Lung (tissue), 12 donors: ENCODE data around the gene IP6K2. TPM values are rescaled to one million over a fixed set of nuclear protein-coding genes. Genes with fewer than 3 reads are reported as not detected.

ENCODE experiments used
- ATAC-seq: fragments of 200-7000 bp; cut with Tn5 transposase; one replicate; pipeline ENCODE4 v1.9.1; 2020; ENCODE audit warnings: moderate number of reproducible peaks; ENCODE audit not compliant: insufficient read depth, low FRiP score
- DNase-seq, 3 donors: peaks; one replicate each; pipeline ENCODE4 v3.0.0-alpha.2; 2013 to 2017
- H3K27ac ChIP-seq, 2 donors: one replicate each; pipeline ENCODE4 v1.5.1; 2013; ENCODE audit warnings: mild to moderate bottlenecking in 2 of 2, moderate library complexity in 2 of 2, control low read depth in 1 of 2, inconsistent platforms in 1 of 2, low read depth in 1 of 2, low read length in 1 of 2
- H3K27me3 ChIP-seq, 3 donors: one replicate each; pipeline ENCODE4 v1.5.1; 2013; ENCODE audit warnings: low read length in 2 of 3; ENCODE audit not compliant: control insufficient read depth in 3 of 3, insufficient read depth in 3 of 3
- H3K36me3 ChIP-seq, 4 donors: one replicate each; pipeline ENCODE4 v1.5.1; 2013; ENCODE audit warnings: low read length in 4 of 4, mild to moderate bottlenecking in 1 of 4, moderate library complexity in 1 of 4; ENCODE audit not compliant: control insufficient read depth in 4 of 4, insufficient read depth in 4 of 4
- H3K4me1 ChIP-seq, 5 donors: one replicate each; pipeline ENCODE4 v1.5.1; 2013; ENCODE audit warnings: low read length in 5 of 5, mild to moderate bottlenecking in 2 of 5, moderate library complexity in 1 of 5; ENCODE audit not compliant: control insufficient read depth in 5 of 5, insufficient read depth in 5 of 5
- H3K4me3 ChIP-seq: one replicate; pipeline ENCODE4 v1.5.1; 2013; ENCODE audit warnings: mild to moderate bottlenecking, control low read depth, moderate library complexity
- H3K9ac ChIP-seq, 2 donors: one replicate each; pipeline ENCODE4 v1.5.1; 2013; ENCODE audit warnings: low read length in 2 of 2, control low read depth in 1 of 2; ENCODE audit not compliant: insufficient read depth in 1 of 2
- H3K9me3 ChIP-seq, 4 donors: one replicate each; pipeline ENCODE4 v1.5.1; 2013; ENCODE audit warnings: low read length in 3 of 4, mild to moderate bottlenecking in 1 of 4, moderate library complexity in 1 of 4; ENCODE audit not compliant: control insufficient read depth in 4 of 4, insufficient read depth in 3 of 4
- WGBS, 2 donors: extraction: QIAGEN DNeasy Blood & Tissue Kit; methylation state at CpG; one replicate each; pipeline ENCODE4 v1.1.7; 2013; 5-methylcytosine and 5-hydroxymethylcytosine counted together
- polyA plus RNA-seq, 2 donors: library from polyadenylated mRNA; stranded (reverse); fragments of 200-250 nt; gene quantifications; one replicate each; pipeline ENCODE4 v1.2.1, GENCODE V29; 2013
- total RNA-seq, 2 donors: library from RNA; depleted of rRNA in 1 of 2; stranded (reverse); fragments of >200 nt in 1 of 2; gene quantifications; one replicate each; pipeline ENCODE4 v1.2.1, GENCODE V29; 2014 to 2021
- TF ChIP-seq, protein P1 (sequence below): IDR thresholded peaks from 2 replicates; pipeline ENCODE4 v1.5.1; 2012; ENCODE audit warnings: mild to moderate bottlenecking; ENCODE audit errors: control extremely low read depth, extremely low read depth
- donor health status: control.
- donor health status: control.
- donor health status: Bipolar disorder and iron deficiency.
- donor health status: healthy.
- donor health status: DM: yes; HTN: yes; CAD: no.

Gene IP6K2
- total and polyA plus RNA-seq, 4 donors, result 54.3 to 128 (median 61.4) TPM

DNA sequence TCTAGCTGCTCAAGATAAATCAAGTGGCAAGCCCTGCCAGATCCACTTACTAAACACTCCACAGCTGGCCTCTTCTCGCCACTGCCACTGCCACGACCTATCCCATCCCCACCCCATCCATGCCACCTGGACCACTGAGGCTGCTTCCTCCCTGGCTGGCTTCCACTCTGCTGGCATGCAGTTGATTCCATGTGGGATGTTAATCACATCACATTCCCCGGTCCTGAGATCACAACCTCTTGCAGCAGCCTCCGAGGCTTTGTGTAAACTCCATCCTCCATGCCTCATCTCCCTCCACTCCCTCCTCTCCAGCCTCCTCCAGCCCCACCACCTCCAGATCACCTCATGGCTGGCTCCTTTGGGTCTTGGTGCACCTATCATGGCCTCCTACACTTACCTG, 39.0 kb downstream of the IP6K2 start:
- WGBS, 2 donors, result 73 to 74% methylated on average over 4 of the region's 4 CpGs
- TF ChIP-seq, protein P1, sequence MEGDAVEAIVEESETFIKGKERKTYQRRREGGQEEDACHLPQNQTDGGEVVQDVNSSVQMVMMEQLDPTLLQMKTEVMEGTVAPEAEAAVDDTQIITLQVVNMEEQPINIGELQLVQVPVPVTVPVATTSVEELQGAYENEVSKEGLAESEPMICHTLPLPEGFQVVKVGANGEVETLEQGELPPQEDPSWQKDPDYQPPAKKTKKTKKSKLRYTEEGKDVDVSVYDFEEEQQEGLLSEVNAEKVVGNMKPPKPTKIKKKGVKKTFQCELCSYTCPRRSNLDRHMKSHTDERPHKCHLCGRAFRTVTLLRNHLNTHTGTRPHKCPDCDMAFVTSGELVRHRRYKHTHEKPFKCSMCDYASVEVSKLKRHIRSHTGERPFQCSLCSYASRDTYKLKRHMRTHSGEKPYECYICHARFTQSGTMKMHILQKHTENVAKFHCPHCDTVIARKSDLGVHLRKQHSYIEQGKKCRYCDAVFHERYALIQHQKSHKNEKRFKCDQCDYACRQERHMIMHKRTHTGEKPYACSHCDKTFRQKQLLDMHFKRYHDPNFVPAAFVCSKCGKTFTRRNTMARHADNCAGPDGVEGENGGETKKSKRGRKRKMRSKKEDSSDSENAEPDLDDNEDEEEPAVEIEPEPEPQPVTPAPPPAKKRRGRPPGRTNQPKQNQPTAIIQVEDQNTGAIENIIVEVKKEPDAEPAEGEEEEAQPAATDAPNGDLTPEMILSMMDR, result no peak
- DNase-seq, result no peak
- no peak for ATAC-seq
- H3K36me3 ChIP-seq, result peaks cover 6 to 46% (median 18%) of the 10 kb centered on the region in 4 donors
- H3K4me1 ChIP-seq, result peaks cover 0 to 2% (median 0%) of the 10 kb centered on the region in 5 donors
- no peaks in the 10 kb centered on the region for H3K27me3 ChIP-seq
- no peak overlapping the region for H3K4me3 ChIP-seq
- H3K9ac ChIP-seq, result no peak overlapping the region
- H3K9me3 ChIP-seq, result no peaks in the 10 kb centered on the region
- no peak overlapping the region for H3K27ac ChIP-seq

- TF ChIP-seq, protein P1, result no peak
- ATAC-seq, result no peak
- Histone ChIP-seq H3K36me3 (peaks cover 2 to 22% (median 10%) of the 10 kb centered on the region in 4 donors), H3K4me3 (no peak overlapping the region), H3K4me1 (no peaks in the 10 kb centered on the region), H3K9ac (no peak overlapping the region), H3K9me3 (no peaks in the 10 kb centered on the region), H3K27me3 (no peaks in the 10 kb centered on the region), H3K27ac (no peak overlapping the region)
- DNase-seq, result no peak
- WGBS, 2 donors, result 94 to 98% methylated on average over 9 of the region's 9 CpGs
Measured at GRCh38 chr3:48674505-48674904, 42.5 kb downstream of the IP6K2 start.

DNA sequence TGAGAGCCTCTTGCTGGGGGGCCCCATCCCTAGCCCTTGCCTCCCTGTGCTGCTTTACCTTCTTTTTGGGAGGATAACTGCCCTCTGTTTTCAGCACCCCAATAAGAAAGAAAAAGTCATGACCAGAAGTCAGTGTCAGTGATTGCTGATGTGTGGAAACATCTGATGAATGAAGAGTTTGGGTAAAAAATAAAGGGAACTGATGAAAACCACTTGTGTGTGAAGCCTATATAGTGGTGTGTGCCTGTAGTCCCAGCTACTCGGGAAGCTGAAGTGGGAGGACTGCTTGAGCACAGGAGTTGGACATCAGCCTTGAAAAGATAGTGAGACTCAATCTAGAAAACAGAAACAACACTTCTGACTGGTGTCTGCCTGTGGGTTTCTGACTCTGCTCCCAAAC, 44.5 kb downstream of the IP6K2 start:
- ATAC-seq, result no peak
- H3K9me3 ChIP-seq, result no peaks in the 10 kb centered on the region
- WGBS, 2 donors, result 59 to 64% methylated on average over 1 of the region's 1 CpG

More for the DNA sequence above, 44.5 kb downstream of the IP6K2 start:
- H3K27ac ChIP-seq, result no peak overlapping the region
- no peaks in the 10 kb centered on the region for H3K4me1 ChIP-seq
- H3K27me3 ChIP-seq, result no peaks in the 10 kb centered on the region
- TF ChIP-seq, protein P1, result no peak
- no peak overlapping the region for H3K9ac ChIP-seq
- H3K36me3 ChIP-seq, result peaks cover 0 to 7% (median 4%) of the 10 kb centered on the region in 4 donors
- no peak overlapping the region for H3K4me3 ChIP-seq
- no peak for DNase-seq
